AG10803 (cell line): ENCODE data around the gene P2RX5.

Experiments
- DNase-seq: peaks from one replicate; pipeline ENCODE4 v3.0.0; 2010; ENCODE audit warnings: low read depth
- H3K4me3 ChIP-seq: 2 replicates; pipeline ENCODE4 v1.5.1; 2011; ENCODE audit warnings: mild to moderate bottlenecking, low read length, control low read depth
- CTCF ChIP-seq: conservative IDR thresholded peaks from 2 replicates; pipeline ENCODE4 v1.5.1; 2011; ENCODE audit warnings: mild to moderate bottlenecking, low read length, control low read depth, inconsistent platforms

P2RX5 gene

DNA sequence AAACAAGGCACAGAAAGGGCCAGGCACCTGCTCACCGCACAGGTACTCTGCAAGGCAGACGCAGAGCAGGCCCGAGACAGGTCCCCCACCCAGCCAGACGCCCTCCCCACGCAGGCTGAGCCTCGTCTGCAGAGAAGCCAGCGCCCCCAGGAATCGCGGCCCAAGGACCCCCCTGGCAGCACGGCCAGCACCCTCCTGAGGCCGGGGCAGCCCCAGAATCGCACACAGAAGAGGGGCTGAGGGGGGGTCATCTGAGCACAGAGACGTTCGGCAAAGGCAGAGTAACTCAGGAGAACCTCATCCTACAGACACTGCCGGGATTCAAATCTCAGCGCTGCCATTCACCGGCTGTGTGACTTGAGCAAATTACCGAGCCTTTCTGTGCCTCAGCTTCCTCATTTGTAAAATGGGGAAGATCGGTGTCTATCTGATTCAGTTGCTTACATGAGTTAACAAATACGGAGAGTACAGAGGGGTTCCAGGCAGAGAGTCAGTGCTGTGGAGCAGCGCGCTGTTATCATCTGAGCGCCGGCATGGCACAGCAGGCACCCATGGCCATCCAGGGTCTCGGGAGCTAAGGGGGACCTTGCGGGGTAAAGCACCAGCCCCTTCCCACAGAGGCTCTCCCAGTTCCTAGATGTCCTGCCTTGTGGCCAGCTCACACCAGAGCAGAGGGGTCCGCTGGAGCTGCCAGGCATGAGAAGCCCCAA is 17.0 kb downstream of the P2RX5 start:
- no peak for DNase-seq
- no peak for TF ChIP-seq CTCF
- H3K4me3 ChIP-seq = no peak overlapping the region

GRCh38 chr17:3678095-3678820 is 17.7 kb downstream of the P2RX5 start:
- DNase-seq = no peak
- no peak for TF ChIP-seq CTCF
- H3K4me3 ChIP-seq = no peak overlapping the region

DNA sequence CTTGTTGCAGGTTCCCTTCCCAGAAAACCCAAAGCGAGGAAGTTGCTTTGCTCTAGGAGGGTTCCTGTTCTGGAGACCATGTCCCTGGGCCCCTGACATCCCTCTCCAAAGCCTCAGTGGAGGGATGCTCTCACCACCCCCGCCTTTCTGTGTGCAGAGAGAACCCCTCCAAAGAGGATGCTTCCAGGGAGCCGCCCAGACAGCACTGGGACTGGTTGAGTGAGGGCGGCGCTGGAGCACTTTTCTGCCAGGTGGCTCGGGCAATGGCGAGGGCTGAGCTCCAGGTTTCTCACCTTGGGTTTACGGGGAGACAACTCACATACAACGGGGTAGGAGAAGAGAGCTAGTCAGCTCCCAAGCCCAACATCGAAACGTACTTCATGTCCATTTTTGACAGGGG is 20.1 kb downstream of the P2RX5 start:
- no peak for DNase-seq
- no peak for TF ChIP-seq CTCF

DNA sequence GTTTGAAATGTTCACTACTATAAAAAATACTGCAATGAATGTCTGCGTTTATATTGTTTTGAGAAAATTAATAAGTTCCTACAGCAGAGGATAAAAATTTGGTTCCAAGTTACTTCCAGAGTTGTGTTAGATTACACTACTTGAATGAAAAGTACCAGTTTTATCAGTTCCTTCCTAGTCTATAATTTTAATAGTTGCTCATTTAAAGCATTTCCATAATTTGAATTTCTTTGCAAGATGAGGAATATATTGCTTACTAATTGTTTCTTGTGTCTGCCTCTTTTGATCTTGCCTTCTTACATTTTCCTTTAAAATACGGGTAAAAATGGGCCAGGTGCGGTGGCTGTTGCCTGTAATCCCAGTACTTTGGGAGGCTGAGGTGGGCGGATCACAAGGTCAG is 23.4 kb downstream of the P2RX5 start:
- TF ChIP-seq CTCF = no peak
- H3K4me3 ChIP-seq = no peak overlapping the region
- no peak for DNase-seq

More for the DNA sequence above, 20.1 kb downstream of the P2RX5 start:
- H3K4me3 ChIP-seq = no peak overlapping the region

GRCh38 chr17:3669548-3669947 is 26.4 kb downstream of the P2RX5 start:
- H3K4me3 ChIP-seq = peak overlapping the region; percentile 89
- DNase-seq = no peak
- TF ChIP-seq CTCF = no peak

DNA sequence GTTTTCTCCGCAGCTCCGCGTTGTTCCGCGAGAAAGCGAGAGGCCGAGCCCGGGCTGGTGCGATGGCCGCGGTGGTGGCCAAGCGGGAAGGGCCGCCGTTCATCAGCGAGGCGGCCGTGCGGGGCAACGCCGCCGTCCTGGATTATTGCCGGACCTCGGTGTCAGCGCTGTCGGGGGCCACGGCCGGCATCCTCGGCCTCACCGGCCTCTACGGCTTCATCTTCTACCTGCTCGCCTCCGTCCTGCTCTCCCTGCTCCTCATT is 26.9 kb downstream of the P2RX5 start:
- no peak for TF ChIP-seq CTCF
- no peak for DNase-seq
- peak overlapping the region; percentile 89 for H3K4me3 ChIP-seq

DNA sequence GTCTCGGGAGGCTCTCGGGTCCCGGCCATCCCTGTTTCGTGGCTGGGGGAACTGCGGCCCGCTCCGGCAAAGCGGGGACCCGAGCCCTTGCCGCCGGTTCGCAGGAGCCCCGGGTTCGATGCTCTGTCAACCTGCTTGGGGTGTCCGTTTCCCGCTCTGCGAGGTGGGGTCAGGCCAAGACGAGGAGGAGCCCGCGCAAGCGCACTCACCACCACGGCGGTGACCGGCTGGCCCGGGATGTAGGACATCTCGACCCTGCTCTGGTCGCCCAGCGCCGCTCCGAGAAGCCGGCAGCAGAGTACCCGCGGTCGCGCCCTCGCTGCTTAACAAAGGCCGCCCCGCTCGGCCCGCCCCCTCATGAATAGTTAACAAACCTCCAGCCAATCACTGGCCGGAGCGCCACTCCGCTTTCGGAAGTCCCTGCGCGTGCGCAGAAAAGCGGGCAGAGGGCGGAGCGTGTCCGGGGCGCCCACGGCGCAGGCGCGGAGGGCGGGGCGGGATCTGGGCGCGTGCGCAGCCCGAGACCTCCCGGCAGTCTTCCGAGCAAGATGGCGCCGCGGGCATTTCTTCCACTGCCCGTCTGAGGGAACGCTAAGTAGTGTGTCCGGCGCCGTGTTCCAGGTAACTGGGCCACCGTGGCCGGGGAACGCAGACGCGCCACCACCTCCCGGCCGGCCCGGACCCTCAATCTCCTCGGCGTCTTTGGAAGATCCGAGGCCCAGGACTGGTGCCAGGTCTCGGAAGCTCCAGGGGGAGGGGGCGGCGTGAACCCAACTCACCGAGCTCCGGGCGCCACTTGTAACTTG is 27.5 kb downstream of the P2RX5 start, which contains the start of the genes EMC6 and TAX1BP3:
Gene EMC6, plus strand, starts transcription at position 534 of the 806 bp plus-strand sequence. CDS start 335 bp downstream, outside the sequence.
Gene TAX1BP3, minus strand, starts transcription at position 300 of the 806 bp plus-strand sequence. Its CDS starts 52 bp downstream, at position 248.
- peak within 1 kb of the TSS; percentile 97 for H3K4me3 ChIP-seq
- peak; percentile 96 for DNase-seq
- TF ChIP-seq CTCF = no peak
